ENCODE data around the gene KIF5A.

DNA sequence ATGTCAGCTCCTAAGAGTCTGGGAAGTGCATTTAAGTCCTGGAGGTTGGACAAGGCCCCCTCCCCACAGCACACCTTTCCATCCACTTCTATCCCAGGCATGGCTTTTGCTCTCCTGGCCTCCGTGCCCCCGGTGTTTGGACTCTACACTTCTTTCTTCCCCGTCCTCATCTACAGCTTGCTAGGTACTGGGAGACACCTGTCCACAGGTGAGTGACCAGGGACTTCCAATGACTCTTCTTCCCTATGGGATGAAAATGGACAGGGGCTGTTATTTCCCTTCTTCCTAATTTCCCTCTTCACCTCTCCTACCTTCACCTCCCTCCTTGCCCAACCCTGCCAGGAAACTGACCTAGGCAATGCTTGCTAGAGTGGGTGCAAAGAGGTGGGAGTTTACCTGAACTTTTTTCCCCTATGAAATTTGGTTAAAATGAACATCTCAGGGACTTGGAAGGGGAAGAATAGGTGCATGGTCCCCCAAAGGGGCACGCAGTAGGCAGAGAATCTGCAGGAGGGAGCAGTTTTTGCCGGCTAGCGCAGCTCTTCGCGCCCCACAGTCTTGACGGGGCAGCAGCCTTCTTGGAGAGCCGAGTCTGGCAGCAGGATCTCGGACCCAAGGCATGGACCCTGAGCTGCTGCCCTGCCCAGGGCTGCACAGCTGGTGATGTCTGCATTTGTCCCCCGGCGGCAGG is 70.5 kb downstream of the KIF5A start:
- no peak for TF ChIP-seq ZFP36 (IDR thresholded peaks at IDR 0.05; ENCODE audit: borderline replicate concordance, low read depth, low read length, partially characterized antibody)
- TF ChIP-seq PLRG1 (conservative IDR thresholded peaks at IDR 0.05): no peak
- no peak for TF ChIP-seq AKAP8 (CRISPR knock-in tag; IDR thresholded peaks at IDR 0.05)
- TF ChIP-seq, protein P1, sequence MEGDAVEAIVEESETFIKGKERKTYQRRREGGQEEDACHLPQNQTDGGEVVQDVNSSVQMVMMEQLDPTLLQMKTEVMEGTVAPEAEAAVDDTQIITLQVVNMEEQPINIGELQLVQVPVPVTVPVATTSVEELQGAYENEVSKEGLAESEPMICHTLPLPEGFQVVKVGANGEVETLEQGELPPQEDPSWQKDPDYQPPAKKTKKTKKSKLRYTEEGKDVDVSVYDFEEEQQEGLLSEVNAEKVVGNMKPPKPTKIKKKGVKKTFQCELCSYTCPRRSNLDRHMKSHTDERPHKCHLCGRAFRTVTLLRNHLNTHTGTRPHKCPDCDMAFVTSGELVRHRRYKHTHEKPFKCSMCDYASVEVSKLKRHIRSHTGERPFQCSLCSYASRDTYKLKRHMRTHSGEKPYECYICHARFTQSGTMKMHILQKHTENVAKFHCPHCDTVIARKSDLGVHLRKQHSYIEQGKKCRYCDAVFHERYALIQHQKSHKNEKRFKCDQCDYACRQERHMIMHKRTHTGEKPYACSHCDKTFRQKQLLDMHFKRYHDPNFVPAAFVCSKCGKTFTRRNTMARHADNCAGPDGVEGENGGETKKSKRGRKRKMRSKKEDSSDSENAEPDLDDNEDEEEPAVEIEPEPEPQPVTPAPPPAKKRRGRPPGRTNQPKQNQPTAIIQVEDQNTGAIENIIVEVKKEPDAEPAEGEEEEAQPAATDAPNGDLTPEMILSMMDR (CRISPR knock-in tag; IDR thresholded peaks at IDR 0.05): no peak
- no peak for TF ChIP-seq KLF11 (CRISPR knock-in tag; IDR thresholded peaks at IDR 0.05)
- TF ChIP-seq, protein P2, sequence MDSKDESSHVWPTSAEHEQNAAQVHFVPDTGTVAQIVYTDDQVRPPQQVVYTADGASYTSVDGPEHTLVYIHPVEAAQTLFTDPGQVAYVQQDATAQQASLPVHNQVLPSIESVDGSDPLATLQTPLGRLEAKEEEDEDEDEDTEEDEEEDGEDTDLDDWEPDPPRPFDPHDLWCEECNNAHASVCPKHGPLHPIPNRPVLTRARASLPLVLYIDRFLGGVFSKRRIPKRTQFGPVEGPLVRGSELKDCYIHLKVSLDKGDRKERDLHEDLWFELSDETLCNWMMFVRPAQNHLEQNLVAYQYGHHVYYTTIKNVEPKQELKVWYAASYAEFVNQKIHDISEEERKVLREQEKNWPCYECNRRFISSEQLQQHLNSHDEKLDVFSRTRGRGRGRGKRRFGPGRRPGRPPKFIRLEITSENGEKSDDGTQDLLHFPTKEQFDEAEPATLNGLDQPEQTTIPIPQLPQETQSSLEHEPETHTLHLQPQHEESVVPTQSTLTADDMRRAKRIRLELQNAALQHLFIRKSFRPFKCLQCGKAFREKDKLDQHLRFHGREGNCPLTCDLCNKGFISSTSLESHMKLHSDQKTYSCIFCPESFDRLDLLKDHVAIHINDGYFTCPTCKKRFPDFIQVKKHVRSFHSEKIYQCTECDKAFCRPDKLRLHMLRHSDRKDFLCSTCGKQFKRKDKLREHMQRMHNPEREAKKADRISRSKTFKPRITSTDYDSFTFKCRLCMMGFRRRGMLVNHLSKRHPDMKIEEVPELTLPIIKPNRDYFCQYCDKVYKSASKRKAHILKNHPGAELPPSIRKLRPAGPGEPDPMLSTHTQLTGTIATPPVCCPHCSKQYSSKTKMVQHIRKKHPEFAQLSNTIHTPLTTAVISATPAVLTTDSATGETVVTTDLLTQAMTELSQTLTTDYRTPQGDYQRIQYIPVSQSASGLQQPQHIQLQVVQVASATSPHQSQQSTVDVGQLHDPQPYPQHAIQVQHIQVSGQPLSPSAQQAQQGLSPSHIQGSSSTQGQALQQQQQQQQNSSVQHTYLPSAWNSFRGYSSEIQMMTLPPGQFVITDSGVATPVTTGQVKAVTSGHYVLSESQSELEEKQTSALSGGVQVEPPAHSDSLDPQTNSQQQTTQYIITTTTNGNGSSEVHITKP (CRISPR knock-in tag; IDR thresholded peaks at IDR 0.05; ENCODE audit: low read depth): no peak
- no peak for TF ChIP-seq TP53 (CRISPR knock-in tag; conservative IDR thresholded peaks at IDR 0.05)
- TF ChIP-seq, protein P3, sequence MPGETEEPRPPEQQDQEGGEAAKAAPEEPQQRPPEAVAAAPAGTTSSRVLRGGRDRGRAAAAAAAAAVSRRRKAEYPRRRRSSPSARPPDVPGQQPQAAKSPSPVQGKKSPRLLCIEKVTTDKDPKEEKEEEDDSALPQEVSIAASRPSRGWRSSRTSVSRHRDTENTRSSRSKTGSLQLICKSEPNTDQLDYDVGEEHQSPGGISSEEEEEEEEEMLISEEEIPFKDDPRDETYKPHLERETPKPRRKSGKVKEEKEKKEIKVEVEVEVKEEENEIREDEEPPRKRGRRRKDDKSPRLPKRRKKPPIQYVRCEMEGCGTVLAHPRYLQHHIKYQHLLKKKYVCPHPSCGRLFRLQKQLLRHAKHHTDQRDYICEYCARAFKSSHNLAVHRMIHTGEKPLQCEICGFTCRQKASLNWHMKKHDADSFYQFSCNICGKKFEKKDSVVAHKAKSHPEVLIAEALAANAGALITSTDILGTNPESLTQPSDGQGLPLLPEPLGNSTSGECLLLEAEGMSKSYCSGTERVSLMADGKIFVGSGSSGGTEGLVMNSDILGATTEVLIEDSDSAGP (CRISPR knock-in tag; IDR thresholded peaks at IDR 0.05; ENCODE audit: borderline replicate concordance): no peak
- TF ChIP-seq YY1 (IDR thresholded peaks at IDR 0.05; ENCODE audit: insufficient read depth, insufficient replicate concordance, low read depth, low read length): no peak
- TF ChIP-seq, protein P4, sequence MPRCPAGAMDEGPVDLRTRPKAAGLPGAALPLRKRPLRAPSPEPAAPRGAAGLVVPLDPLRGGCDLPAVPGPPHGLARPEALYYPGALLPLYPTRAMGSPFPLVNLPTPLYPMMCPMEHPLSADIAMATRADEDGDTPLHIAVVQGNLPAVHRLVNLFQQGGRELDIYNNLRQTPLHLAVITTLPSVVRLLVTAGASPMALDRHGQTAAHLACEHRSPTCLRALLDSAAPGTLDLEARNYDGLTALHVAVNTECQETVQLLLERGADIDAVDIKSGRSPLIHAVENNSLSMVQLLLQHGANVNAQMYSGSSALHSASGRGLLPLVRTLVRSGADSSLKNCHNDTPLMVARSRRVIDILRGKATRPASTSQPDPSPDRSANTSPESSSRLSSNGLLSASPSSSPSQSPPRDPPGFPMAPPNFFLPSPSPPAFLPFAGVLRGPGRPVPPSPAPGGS (CRISPR knock-in tag; IDR thresholded peaks at IDR 0.05): no peak
- TF ChIP-seq TBP (CRISPR knock-in tag; IDR thresholded peaks at IDR 0.05): no peak
- no peak for TF ChIP-seq ZNF253 (CRISPR knock-in tag; IDR thresholded peaks at IDR 0.05; ENCODE audit: borderline replicate concordance)
- TF ChIP-seq, protein P5, sequence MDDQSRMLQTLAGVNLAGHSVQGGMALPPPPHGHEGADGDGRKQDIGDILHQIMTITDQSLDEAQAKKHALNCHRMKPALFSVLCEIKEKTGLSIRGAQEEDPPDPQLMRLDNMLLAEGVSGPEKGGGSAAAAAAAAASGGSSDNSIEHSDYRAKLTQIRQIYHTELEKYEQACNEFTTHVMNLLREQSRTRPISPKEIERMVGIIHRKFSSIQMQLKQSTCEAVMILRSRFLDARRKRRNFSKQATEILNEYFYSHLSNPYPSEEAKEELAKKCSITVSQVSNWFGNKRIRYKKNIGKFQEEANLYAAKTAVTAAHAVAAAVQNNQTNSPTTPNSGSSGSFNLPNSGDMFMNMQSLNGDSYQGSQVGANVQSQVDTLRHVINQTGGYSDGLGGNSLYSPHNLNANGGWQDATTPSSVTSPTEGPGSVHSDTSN (CRISPR knock-in tag; IDR thresholded peaks at IDR 0.05; ENCODE audit: borderline replicate concordance): no peak
- no peak for TF ChIP-seq NR2C2 (CRISPR knock-in tag; IDR thresholded peaks at IDR 0.05; ENCODE audit: borderline replicate concordance)
